KBM-7 (cell line): Measurements from ENCODE around the gene ZNF454.

Source experiments
- DNase-seq: peaks from one replicate; pipeline ENCODE4 v3.0.0-alpha.2; 2015
- in situ Hi-C: fragments of 300-500 bp; cut with MboI; formaldehyde crosslinking; loops from 2 replicates; pipeline ENCODE4 v1.14.3; 2020; ENCODE audit warnings: low sequenced_read_pairs, low pct_unique_long_range_greater_than_20kb, mixed read lengths

ZNF454 gene

GRCh38 chr5:178991190-178992145 lies 50.5 kb downstream of the ZNF454 start:
- DNase-seq: no peak
- in situ Hi-C loops: no loop called here

GRCh38 chr5:178992291-178992895 lies 51.4 kb downstream of the ZNF454 start:
- in situ Hi-C loops: no loop called here
- no peak for DNase-seq

- in situ Hi-C loops: no loop called here
- no peak for DNase-seq
These were observed 52.3 kb downstream of the ZNF454 start for GRCh38 chr5:178993236-178993765.

GRCh38 chr5:178993955-178994579 lies 53.1 kb downstream of the ZNF454 start:
- DNase-seq: no peak
- in situ Hi-C loops: no loop called here

- no peak for DNase-seq
- in situ Hi-C loops: no loop called here
These were observed 53.8 kb downstream of the ZNF454 start, which contains the start of gene GRM6 for GRCh38 chr5:178994580-178995340. Gene GRM6 (minus strand): TSS chr5:178995320. CDS start chr5:178994944, 376 bp downstream.

GRCh38 chr5:178995341-178995690 lies 54.3 kb downstream of the ZNF454 start:
- in situ Hi-C loops: no loop called here
- DNase-seq: no peak

- DNase-seq: no peak
- in situ Hi-C loops: no loop called here
These were observed 55.2 kb downstream of the ZNF454 start for GRCh38 chr5:178996156-178996555.

GRCh38 chr5:178997191-178997590 lies 56.2 kb downstream of the ZNF454 start:
- in situ Hi-C loops: no loop called here
- DNase-seq: no peak

GRCh38 chr5:178998441-178998840 lies 57.4 kb downstream of the ZNF454 start:
- in situ Hi-C loops: no loop called here
- no peak for DNase-seq

- in situ Hi-C loops: no loop called here
These were observed 65.6 kb downstream of the ZNF454 start for GRCh38 chr5:179006564-179006963.

GRCh38 chr5:179008667-179009066 lies 67.7 kb downstream of the ZNF454 start:
- in situ Hi-C loops: no loop called here

More at GRCh38 chr5:179006564-179006963, 65.6 kb downstream of the ZNF454 start:
- no peak for DNase-seq

More at GRCh38 chr5:179008667-179009066, 67.7 kb downstream of the ZNF454 start:
- peak; percentile 35 for DNase-seq
